ENCODE data around the gene PPP1R27. TPM values are rescaled to one million over a fixed set of nuclear protein-coding genes. Genes with fewer than 3 reads are reported as not detected.
A peak's percentile ranks its signal among the peaks of the same experiment; 100 is the strongest.

PPP1R27 gene
- total and polyA plus RNA-seq, 9 of the 15 experiments (the other 6 are each of a cell fraction or from before 2014, with no cell fraction given) = 0.29 to 6.9 (median 1.5) TPM; not detected in 2

DNA sequence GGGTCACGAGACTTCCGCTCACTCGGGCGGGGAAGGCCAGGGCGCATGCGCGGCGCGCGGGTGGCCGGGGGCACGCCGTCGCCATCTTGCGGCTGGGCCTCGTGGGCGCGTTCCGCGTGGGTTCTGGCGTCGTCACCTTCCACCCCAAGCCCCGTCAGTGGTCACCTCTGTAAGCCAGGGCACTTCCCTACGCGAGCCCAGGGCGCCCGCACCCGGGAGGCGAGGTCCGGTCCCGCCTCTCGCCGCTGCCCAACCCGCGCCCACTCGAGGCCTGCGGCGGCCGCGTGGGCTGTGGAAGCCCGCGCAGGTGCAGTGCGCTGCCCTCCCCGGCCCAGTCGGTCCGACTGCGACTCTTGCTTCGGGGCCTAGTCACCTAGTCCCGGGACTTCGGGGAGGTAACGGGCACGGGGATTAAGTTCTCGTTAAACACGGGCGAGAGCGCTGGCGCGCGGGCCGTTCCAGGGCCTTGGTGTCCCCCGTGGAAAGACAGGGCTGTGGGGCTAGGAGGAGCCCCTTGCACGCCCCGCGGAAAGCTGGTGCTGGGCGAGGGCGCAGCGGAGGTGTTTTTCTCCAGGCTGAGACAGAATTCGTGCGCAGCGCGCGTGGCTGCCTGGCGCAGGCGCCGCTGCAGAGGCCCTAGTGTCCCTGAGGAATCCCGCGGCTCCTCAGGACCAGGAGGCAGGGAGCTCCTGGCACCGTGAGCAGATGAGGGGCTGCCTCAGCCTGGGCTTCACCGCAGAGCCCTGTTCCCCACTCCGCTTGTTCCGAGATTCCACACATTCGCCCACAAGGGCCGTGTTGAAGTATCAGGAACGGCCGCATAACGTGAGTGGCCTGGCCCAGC lies 36.8 kb upstream of the PPP1R27 start (continued):
- TF ChIP-seq, protein P1, sequence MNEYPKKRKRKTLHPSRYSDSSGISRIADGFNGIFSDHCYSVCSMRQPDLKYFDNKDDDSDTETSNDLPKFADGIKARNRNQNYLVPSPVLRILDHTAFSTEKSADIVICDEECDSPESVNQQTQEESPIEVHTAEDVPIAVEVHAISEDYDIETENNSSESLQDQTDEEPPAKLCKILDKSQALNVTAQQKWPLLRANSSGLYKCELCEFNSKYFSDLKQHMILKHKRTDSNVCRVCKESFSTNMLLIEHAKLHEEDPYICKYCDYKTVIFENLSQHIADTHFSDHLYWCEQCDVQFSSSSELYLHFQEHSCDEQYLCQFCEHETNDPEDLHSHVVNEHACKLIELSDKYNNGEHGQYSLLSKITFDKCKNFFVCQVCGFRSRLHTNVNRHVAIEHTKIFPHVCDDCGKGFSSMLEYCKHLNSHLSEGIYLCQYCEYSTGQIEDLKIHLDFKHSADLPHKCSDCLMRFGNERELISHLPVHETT (CRISPR knock-in tag; conservative IDR thresholded peaks at IDR 0.05 in 1 of 2, IDR thresholded peaks at IDR 0.05 in 1 of 2) = peak in 1 of 2 experiments; percentile 91; a peak in 2 of 4 replicates
- TF ChIP-seq ZSCAN32 (CRISPR knock-in tag; IDR thresholded peaks at IDR 0.05) (no peak), CHD1 (IDR thresholded peaks at IDR 0.05; ENCODE audit: low read length) (peak; percentile 93), PTRF (tag; IDR thresholded peaks at IDR 0.05) (no peak), ETV1 (tag; conservative IDR thresholded peaks at IDR 0.05; ENCODE audit: low read depth) (peak; percentile 91), ZFP30 (CRISPR knock-in tag; IDR thresholded peaks at IDR 0.05; ENCODE audit: borderline replicate concordance) (no peak), ZNF778 (CRISPR knock-in tag; IDR thresholded peaks at IDR 0.05) (no peak), GTF2F1 (IDR thresholded peaks at IDR 0.05; ENCODE audit: low read depth, low read length) (0 out of 2 replicates have a peak, but pooled peaks have one; percentile 54), GABPA (tag; conservative IDR thresholded peaks at IDR 0.05; ENCODE audit: low read depth) (peak; percentile 78), ZNF431 (CRISPR knock-in tag; IDR thresholded peaks at IDR 0.05) (peak; percentile 46; the same call in 1 of the 2 replicates), GATAD2A (IDR thresholded peaks at IDR 0.05) (peak; percentile 98)
- TF ChIP-seq, protein P2, sequence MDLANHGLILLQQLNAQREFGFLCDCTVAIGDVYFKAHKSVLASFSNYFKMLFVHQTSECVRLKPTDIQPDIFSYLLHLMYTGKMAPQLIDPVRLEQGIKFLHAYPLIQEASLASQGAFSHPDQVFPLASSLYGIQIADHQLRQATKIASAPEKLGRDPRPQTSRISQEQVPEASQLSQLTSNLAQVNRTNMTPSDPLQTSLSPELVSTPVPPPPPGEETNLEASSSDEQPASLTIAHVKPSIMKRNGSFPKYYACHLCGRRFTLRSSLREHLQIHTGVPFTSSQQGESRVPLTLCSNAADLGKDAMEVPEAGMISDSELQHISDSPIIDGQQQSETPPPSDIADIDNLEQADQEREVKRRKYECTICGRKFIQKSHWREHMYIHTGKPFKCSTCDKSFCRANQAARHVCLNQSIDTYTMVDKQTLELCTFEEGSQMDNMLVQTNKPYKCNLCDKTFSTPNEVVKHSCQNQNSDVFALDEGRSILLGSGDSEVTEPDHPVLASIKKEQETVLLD (IDR thresholded peaks at IDR 0.05) = peak; percentile 87
- TF ChIP-seq, protein P3, sequence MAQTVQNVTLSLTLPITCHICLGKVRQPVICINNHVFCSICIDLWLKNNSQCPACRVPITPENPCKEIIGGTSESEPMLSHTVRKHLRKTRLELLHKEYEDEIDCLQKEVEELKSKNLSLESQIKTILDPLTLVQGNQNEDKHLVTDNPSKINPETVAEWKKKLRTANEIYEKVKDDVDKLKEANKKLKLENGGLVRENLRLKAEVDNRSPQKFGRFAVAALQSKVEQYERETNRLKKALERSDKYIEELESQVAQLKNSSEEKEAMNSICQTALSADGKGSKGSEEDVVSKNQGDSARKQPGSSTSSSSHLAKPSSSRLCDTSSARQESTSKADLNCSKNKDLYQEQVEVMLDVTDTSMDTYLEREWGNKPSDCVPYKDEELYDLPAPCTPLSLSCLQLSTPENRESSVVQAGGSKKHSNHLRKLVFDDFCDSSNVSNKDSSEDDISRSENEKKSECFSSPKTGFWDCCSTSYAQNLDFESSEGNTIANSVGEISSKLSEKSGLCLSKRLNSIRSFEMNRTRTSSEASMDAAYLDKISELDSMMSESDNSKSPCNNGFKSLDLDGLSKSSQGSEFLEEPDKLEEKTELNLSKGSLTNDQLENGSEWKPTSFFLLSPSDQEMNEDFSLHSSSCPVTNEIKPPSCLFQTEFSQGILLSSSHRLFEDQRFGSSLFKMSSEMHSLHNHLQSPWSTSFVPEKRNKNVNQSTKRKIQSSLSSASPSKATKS (CRISPR knock-in tag; IDR thresholded peaks at IDR 0.05) = no peak
- TF ChIP-seq, protein P4, sequence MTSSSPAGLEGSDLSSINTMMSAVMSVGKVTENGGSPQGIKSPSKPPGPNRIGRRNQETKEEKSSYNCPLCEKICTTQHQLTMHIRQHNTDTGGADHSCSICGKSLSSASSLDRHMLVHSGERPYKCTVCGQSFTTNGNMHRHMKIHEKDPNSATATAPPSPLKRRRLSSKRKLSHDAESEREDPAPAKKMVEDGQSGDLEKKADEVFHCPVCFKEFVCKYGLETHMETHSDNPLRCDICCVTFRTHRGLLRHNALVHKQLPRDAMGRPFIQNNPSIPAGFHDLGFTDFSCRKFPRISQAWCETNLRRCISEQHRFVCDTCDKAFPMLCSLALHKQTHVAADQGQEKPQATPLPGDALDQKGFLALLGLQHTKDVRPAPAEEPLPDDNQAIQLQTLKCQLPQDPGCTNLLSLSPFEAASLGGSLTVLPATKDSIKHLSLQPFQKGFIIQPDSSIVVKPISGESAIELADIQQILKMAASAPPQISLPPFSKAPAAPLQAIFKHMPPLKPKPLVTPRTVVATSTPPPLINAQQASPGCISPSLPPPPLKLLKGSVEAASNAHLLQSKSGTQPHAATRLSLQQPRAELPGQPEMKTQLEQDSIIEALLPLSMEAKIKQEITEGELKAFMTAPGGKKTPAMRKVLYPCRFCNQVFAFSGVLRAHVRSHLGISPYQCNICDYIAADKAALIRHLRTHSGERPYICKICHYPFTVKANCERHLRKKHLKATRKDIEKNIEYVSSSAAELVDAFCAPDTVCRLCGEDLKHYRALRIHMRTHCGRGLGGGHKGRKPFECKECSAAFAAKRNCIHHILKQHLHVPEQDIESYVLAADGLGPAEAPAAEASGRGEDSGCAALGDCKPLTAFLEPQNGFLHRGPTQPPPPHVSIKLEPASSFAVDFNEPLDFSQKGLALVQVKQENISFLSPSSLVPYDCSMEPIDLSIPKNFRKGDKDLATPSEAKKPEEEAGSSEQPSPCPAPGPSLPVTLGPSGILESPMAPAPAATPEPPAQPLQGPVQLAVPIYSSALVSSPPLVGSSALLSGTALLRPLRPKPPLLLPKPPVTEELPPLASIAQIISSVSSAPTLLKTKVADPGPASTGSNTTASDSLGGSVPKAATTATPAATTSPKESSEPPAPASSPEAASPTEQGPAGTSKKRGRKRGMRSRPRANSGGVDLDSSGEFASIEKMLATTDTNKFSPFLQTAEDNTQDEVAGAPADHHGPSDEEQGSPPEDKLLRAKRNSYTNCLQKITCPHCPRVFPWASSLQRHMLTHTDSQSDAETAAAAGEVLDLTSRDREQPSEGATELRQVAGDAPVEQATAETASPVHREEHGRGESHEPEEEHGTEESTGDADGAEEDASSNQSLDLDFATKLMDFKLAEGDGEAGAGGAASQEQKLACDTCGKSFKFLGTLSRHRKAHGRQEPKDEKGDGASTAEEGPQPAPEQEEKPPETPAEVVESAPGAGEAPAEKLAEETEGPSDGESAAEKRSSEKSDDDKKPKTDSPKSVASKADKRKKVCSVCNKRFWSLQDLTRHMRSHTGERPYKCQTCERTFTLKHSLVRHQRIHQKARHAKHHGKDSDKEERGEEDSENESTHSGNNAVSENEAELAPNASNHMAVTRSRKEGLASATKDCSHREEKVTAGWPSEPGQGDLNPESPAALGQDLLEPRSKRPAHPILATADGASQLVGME (CRISPR knock-in tag; IDR thresholded peaks at IDR 0.05) = no peak; the same call in 1 of the 2 replicates
